ENCODE measurements around the gene TBCD. TPM values are rescaled to one million over a fixed set of nuclear protein-coding genes. Genes with fewer than 3 reads are reported as not detected.

TBCD gene
- total RNA-seq, 1 donor from 2014 or later = 31.8 TPM

- no peak overlapping the region for H3K4me3 ChIP-seq (ENCODE audit: insufficient read depth, low read depth, low read length)
- Mint-ChIP-seq H3K27me3 (ENCODE audit: low read depth, unreplicated experiment) (no peaks in the 10 kb centered on the region), H3K4me1 (ENCODE audit: low read depth, unreplicated experiment) (peaks cover 3% of the 10 kb centered on the region), H3K27ac (ENCODE audit: unreplicated experiment) (no peak overlapping the region), H3K36me3 (ENCODE audit: low read depth, unreplicated experiment) (peaks cover 9% of the 10 kb centered on the region), H3K4me3 (ENCODE audit: unreplicated experiment) (no peak overlapping the region), H3K9me3 (ENCODE audit: unreplicated experiment) (no peaks in the 10 kb centered on the region)
- no peak overlapping the region for H3K27ac ChIP-seq (ENCODE audit: low read depth, low read length)
- H3K4me2 ChIP-seq (ENCODE audit: low read length) = no peak overlapping the region
- FAIRE-seq (no peak), DNase-seq (ENCODE audit: low read depth) (no peak)
- peaks cover 27% of the 10 kb centered on the region for H3K79me2 ChIP-seq (ENCODE audit: insufficient read depth, low read length)
- H4K20me1 ChIP-seq (ENCODE audit: insufficient read depth, low read length) = peaks cover 28% of the 10 kb centered on the region
- H3K36me3 ChIP-seq (ENCODE audit: insufficient read depth, low read length) = no peaks in the 10 kb centered on the region
- H3K9me3 ChIP-seq (ENCODE audit: insufficient read depth, low read depth, low read length) = no peaks in the 10 kb centered on the region
- no peaks in the 10 kb centered on the region for H3K27me3 ChIP-seq (ENCODE audit: insufficient read depth, low read length)
- TF ChIP-seq EZH2 (IDR thresholded peaks at IDR 0.05; ENCODE audit: insufficient read depth, low read length) = no peak
- TF ChIP-seq, protein P1, sequence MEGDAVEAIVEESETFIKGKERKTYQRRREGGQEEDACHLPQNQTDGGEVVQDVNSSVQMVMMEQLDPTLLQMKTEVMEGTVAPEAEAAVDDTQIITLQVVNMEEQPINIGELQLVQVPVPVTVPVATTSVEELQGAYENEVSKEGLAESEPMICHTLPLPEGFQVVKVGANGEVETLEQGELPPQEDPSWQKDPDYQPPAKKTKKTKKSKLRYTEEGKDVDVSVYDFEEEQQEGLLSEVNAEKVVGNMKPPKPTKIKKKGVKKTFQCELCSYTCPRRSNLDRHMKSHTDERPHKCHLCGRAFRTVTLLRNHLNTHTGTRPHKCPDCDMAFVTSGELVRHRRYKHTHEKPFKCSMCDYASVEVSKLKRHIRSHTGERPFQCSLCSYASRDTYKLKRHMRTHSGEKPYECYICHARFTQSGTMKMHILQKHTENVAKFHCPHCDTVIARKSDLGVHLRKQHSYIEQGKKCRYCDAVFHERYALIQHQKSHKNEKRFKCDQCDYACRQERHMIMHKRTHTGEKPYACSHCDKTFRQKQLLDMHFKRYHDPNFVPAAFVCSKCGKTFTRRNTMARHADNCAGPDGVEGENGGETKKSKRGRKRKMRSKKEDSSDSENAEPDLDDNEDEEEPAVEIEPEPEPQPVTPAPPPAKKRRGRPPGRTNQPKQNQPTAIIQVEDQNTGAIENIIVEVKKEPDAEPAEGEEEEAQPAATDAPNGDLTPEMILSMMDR (IDR thresholded peaks at IDR 0.05; ENCODE audit: insufficient read depth, low read depth, low read length) = no peak
- no peak overlapping the region for H3K9ac ChIP-seq (ENCODE audit: low read length)
- peaks cover 8% of the 10 kb centered on the region for H3K4me1 ChIP-seq (ENCODE audit: insufficient read depth, low read length)
- no peak overlapping the region for H2AFZ ChIP-seq (ENCODE audit: low read depth, low read length)
Observed at GRCh38 chr17:82786427-82786826, 34.6 kb downstream of the TBCD start.

GRCh38 chr17:82787081-82787848, 35.4 kb downstream of the TBCD start:
- no peaks in the 10 kb centered on the region for H3K9me3 Mint-ChIP-seq (ENCODE audit: unreplicated experiment)
- peaks cover 8% of the 10 kb centered on the region for H3K4me1 Mint-ChIP-seq (ENCODE audit: low read depth, unreplicated experiment)
- peak overlapping the region; percentile 49 for H3K4me2 ChIP-seq (ENCODE audit: low read length)
- H3K27me3 ChIP-seq (ENCODE audit: insufficient read depth, low read length) = no peaks in the 10 kb centered on the region
- no peak overlapping the region for H2AFZ ChIP-seq (ENCODE audit: low read depth, low read length)
- H3K4me1 ChIP-seq (ENCODE audit: insufficient read depth, low read length) = peaks cover 12% of the 10 kb centered on the region
- H3K9ac ChIP-seq (ENCODE audit: low read length) = peak overlapping the region; percentile 49
- no peak overlapping the region for H3K4me3 Mint-ChIP-seq (ENCODE audit: unreplicated experiment)
- no peak for FAIRE-seq
- H3K36me3 Mint-ChIP-seq (ENCODE audit: low read depth, unreplicated experiment) = peaks cover 11% of the 10 kb centered on the region
- DNase-seq (ENCODE audit: low read depth) = peak; percentile 79
- no peaks in the 10 kb centered on the region for H3K27me3 Mint-ChIP-seq (ENCODE audit: low read depth, unreplicated experiment)
- peaks cover 30% of the 10 kb centered on the region for H3K79me2 ChIP-seq (ENCODE audit: insufficient read depth, low read length)
- H3K4me3 ChIP-seq (ENCODE audit: insufficient read depth, low read depth, low read length) = no peak overlapping the region
- peaks cover 26% of the 10 kb centered on the region for H4K20me1 ChIP-seq (ENCODE audit: insufficient read depth, low read length)
- H3K27ac ChIP-seq (ENCODE audit: low read depth, low read length) = peak overlapping the region; percentile 32
- no peaks in the 10 kb centered on the region for H3K36me3 ChIP-seq (ENCODE audit: insufficient read depth, low read length)
- H3K9me3 ChIP-seq (ENCODE audit: insufficient read depth, low read depth, low read length) = no peaks in the 10 kb centered on the region
- H3K27ac Mint-ChIP-seq (ENCODE audit: unreplicated experiment) = no peak overlapping the region
- TF ChIP-seq EZH2 (IDR thresholded peaks at IDR 0.05; ENCODE audit: insufficient read depth, low read length) = no peak
- TF ChIP-seq, protein P1 (IDR thresholded peaks at IDR 0.05; ENCODE audit: insufficient read depth, low read depth, low read length) = no peak
